Muscle layer of colon (tissue), 2 donors: Measurements from ENCODE around the gene NR2E1.

Source experiments
- H3K27ac ChIP-seq: one replicate; pipeline ENCODE4 v1.7.0; 2013; ENCODE audit warnings: low read depth, mild to moderate bottlenecking, low read length, moderate library complexity
- H3K27me3 ChIP-seq, 2 donors: one replicate each; pipeline ENCODE4 v1.7.0; 2013; ENCODE audit warnings: low read length in 2 of 2, mild to moderate bottlenecking in 2 of 2; ENCODE audit not compliant: insufficient read depth in 2 of 2, control insufficient read depth in 1 of 2
- H3K36me3 ChIP-seq: one replicate; pipeline ENCODE4 v1.7.0; 2013; ENCODE audit warnings: mild to moderate bottlenecking, low read length; ENCODE audit not compliant: insufficient read depth
- H3K4me1 ChIP-seq: one replicate; pipeline ENCODE4 v1.7.0; 2013; ENCODE audit warnings: mild to moderate bottlenecking, low read length; ENCODE audit not compliant: insufficient read depth
- H3K4me3 ChIP-seq, 2 donors: one replicate each; pipeline ENCODE4 v1.7.0; 2013; ENCODE audit warnings: low read length in 2 of 2, low read depth in 1 of 2, mild to moderate bottlenecking in 1 of 2, moderate library complexity in 1 of 2
- H3K9ac ChIP-seq: one replicate; pipeline ENCODE4 v1.7.0; 2013; ENCODE audit warnings: low read length
- H3K9me3 ChIP-seq: one replicate; pipeline ENCODE4 v1.7.0; 2013; ENCODE audit warnings: mild to moderate bottlenecking, low read length
- donor health status: abdominal sarcoma.
- donor health status: Adenocarcinoma of cecum.

NR2E1 gene

DNA sequence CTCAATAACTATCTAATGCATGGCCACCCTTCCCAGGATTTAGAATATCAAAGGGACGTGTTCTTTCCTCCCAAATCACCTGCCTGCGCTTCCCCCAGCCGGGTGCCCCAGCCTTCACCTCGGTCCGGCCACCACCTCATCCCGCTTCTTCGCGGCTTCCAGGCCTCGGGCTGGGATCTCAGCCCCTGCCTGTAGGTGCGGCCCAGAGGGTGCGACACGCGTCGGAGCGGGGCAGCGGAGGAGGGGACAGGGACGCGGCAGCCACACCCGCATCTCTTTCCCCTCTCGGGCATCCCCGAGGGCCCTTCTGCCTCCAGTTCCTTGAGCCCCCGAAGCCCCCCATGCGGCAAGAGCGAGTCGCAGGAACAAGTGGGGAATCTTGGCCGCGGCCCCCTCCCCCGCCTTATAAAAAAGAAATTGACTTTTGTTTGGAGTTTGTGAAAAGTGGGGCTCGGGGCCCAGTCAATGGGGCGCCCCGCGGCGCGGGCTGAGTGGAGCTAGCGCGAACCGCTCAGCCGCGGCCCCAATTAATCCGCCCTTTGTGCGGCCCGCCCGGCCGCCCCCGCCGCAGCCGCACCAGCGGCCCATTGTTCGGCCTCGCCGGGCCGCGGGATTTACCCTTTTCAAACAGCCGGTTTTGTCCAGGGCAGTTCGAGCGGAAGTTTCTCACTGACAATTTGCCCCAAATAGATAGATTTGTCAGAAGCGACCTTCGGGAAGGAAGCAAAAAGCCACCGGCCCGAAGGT lies 8.4 kb upstream of the NR2E1 start:
- H3K9me3 ChIP-seq: no peaks in the 10 kb centered on the region
- no peak overlapping the region for H3K9ac ChIP-seq
- H3K36me3 ChIP-seq: no peaks in the 10 kb centered on the region
- H3K4me1 ChIP-seq: no peaks in the 10 kb centered on the region
- peaks cover 70 to 82% of the 10 kb centered on the region in 2 donors for H3K27me3 ChIP-seq
- H3K27ac ChIP-seq: no peak overlapping the region
- H3K4me3 ChIP-seq: peak overlapping the region; percentile 11 to 14

DNA sequence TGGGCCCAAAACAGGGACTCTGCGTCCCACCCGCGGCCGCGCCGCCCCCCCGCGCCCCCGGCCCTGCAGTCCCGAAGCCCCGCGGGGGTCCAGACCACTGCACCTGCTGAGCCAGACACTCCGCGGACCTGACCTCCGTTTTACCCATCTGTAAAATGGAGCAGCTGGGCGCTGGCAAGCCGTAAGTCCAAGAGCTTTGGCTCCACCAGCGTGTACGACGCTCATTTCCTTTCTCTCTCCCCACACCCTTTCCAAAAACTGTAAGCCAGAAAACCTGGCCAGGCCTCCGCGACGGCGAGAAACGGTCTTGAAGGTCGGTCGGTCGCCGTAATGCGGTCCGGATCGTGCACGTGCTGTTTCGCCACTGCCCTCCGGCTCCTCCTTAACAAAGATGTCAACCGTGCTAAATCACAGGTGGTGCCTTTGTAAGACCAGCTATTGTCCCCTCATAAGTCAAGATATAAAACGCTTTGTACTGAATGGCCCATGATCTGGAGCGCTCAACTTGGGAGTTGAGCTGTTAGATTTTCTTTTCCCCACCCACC lies 7.8 kb upstream of the NR2E1 start:
- Histone ChIP-seq H3K4me1 (no peaks in the 10 kb centered on the region), H3K9me3 (no peaks in the 10 kb centered on the region), H3K36me3 (no peaks in the 10 kb centered on the region), H3K27ac (no peak overlapping the region), H3K9ac (no peak overlapping the region), H3K27me3 (peaks cover 75 to 88% of the 10 kb centered on the region in 2 donors), H3K4me3 (peak overlapping the region; percentile 11 to 14)

DNA sequence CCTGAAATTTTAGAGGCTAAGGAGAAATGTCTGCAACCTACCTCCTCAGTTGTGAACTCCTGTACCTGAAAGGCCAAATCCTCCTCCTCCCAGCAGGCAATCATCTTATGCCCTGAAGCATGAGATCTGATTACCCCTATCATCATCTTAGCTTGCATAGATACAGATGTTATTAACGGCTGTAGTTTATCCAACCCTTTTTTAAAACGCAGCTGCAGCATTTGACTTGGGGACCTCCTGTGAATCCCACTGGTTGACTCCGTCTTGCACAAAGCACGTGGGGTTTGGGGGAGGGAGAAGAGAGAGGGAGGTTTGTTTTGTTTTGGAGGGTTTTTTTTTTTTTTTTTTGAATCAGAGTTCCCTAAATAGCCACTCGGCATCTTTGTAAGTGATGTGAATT lies 5.8 kb upstream of the NR2E1 start:
- Histone ChIP-seq H3K36me3 (no peaks in the 10 kb centered on the region), H3K9me3 (no peaks in the 10 kb centered on the region), H3K4me1 (peaks cover 9% of the 10 kb centered on the region), H3K4me3 (no peak overlapping the region), H3K27me3 (peaks cover 92 to 98% of the 10 kb centered on the region in 2 donors), H3K27ac (no peak overlapping the region), H3K9ac (no peak overlapping the region)

DNA sequence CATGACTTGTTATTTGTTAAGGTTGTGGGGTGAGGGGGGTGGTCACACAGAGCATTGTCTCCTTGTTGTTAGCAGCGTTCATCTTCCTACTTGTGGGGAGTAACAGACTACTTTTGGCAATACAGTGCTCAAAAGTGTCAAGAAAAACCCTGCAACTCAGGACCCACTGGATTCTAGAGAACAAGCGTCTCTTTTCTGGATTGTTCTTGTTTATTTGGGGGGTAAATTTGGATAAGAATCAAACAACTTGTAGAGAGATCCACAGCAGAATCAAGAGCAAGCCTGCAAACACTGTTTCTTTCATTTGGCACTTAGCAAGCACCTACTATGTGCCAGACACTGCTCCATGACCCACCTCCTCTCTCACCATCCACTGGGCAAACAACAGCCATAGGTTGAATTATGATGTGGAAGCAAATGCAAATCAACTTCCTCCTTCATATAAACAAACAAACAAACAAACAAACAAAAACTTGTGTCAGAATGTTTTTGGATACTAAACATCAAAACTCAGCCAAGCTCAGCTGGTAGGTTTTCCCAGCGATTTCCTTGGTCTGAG lies 4.0 kb upstream of the NR2E1 start:
- H3K4me3 ChIP-seq: no peak overlapping the region
- H3K9me3 ChIP-seq: no peaks in the 10 kb centered on the region
- H3K9ac ChIP-seq: no peak overlapping the region
- H3K36me3 ChIP-seq: no peaks in the 10 kb centered on the region
- peaks cover 25% of the 10 kb centered on the region for H3K4me1 ChIP-seq
- peaks cover 95 to 99% of the 10 kb centered on the region in 2 donors for H3K27me3 ChIP-seq
- no peak overlapping the region for H3K27ac ChIP-seq

DNA sequence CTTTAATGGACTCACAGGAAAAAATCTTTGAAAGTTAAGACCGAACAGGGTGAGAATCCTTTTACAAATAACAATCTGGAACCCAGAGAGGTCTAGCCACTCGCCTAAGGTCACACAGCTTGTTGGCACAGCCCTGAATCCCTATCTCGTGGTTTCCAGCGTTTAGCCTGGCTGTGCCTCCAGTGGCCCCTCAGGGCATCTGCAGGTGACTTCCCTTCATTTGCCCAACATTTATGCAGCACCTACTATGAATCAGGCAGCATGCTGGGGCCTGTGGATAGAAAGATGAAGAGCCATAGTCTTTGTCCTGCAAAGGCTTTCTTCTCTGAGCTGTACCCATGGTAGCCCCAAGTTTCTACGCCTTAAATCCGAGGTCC lies 2.6 kb upstream of the NR2E1 start:
- H3K9me3 ChIP-seq: no peaks in the 10 kb centered on the region
- H3K4me3 ChIP-seq: no peak overlapping the region
- no peak overlapping the region for H3K9ac ChIP-seq
- no peak overlapping the region for H3K27ac ChIP-seq
- no peaks in the 10 kb centered on the region for H3K36me3 ChIP-seq
- peaks cover 31% of the 10 kb centered on the region for H3K4me1 ChIP-seq
- H3K27me3 ChIP-seq: peaks cover 98 to 99% of the 10 kb centered on the region in 2 donors

DNA sequence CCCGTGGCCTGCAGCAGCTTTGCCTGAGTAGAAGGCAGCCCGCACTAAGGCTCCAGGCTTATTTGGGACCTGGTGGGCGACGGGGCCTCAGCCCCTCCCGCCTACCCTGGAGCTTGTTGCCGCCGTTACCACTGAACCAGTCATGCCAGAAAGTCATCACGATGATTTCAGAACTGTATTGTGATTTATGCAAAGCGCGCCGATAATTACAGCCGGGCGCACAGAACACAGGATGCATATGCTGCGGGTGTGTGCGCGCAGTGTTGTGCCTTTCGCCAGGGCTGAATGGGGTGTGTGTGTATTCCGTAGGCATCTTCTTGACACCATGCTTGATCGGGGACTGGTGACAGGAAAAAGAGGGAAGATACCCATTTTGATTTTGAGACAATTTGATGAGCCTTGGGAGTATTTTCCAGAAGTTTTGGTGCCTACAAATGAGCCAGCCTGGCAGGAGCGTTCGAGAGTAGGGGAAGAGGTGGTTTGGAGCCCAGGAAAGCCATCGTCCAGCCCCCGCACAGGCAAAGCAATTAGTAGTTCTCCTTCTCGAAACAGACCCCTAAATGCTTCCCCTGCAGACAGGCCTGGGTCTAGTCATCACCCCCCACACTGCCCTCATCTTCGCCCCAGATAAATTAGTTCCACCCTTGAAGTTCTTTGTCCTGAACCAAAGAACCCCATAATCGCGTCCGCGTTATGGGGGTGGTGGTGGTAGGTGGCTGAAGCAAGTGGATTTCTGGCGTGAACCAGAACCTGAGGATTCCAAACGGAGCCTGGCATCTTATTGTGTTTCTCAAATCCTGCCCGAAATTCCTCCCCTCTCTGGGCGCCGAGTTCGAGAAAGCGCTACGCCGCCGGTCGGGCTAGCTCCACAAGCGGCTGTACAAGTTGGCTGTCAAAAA lies 1.9 kb upstream of the NR2E1 start:
- Histone ChIP-seq H3K9me3 (no peaks in the 10 kb centered on the region), H3K4me3 (no peak overlapping the region), H3K27ac (no peak overlapping the region), H3K9ac (no peak overlapping the region), H3K36me3 (no peaks in the 10 kb centered on the region), H3K4me1 (peaks cover 38% of the 10 kb centered on the region), H3K27me3 (peaks cover 98 to 99% of the 10 kb centered on the region in 2 donors)

DNA sequence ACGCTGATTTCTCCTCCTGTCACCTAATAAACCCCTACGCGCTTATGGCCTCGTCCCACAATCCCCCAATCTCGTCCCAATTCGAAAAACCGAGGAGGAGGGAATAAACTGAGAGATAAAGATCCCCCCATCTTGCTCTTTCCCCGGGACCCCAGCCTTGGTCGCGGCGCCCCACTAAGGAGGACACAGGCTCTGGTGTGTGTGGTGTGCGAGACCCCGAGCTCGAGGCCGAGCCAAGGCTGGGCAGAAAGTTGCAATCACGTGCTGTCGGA lies 1.3 kb upstream of the NR2E1 start:
- no peak overlapping the region for H3K9ac ChIP-seq
- H3K27ac ChIP-seq: no peak overlapping the region
- H3K9me3 ChIP-seq: no peaks in the 10 kb centered on the region
- H3K4me1 ChIP-seq: peaks cover 43% of the 10 kb centered on the region
- peaks cover 98 to 99% of the 10 kb centered on the region in 2 donors for H3K27me3 ChIP-seq
- H3K4me3 ChIP-seq: no peak overlapping the region
- no peaks in the 10 kb centered on the region for H3K36me3 ChIP-seq

DNA sequence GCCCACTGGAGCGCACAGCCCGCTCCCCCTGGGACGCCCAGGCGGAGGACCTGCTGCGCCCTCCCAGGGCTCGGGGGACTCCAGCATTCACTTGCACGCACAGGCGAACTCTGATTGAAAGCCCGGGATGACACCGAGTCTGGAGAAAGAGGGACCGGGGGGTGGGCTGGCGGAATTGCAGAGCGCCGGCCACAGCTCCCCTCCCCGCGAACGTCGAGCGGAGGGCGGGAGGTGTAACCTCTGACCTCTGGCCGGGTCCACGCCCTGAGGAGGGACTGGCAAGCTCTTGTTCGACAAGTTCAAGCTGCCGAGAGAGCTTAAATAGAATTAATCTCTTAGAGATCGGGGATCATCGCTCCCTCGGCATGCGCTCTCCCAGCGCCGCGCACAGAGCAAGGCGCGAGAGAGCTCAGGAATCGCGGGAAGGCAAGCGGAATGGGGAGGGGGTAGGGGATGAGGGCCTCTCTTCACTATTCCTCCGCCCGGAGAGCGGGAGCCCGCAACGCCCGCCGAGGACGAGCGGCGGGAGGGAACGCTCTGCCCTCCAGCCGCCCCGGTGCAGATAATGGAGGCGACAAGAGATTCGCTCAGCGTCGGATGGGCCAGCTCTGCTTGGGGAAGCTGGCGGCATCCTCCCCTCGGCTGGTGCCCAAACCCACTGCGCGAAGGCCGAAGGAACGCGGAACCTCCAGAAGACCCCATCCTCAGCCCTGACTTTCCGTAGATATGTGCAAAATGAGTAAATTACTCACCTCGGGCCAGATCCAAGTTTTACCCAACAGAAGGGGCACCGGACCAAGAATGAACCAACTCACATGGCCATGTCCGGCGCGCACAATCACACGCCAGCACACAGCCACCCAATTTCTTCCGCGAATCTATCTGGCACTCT lies 761 bp upstream of the NR2E1 start:
- Histone ChIP-seq H3K36me3 (no peaks in the 10 kb centered on the region), H3K27me3 (peaks cover 96 to 100% of the 10 kb centered on the region in 2 donors), H3K27ac (no peak overlapping the region), H3K4me1 (peaks cover 43% of the 10 kb centered on the region), H3K4me3 (peak overlapping the region in 1 of 2 donors; percentile 3), H3K9ac (no peak overlapping the region), H3K9me3 (no peaks in the 10 kb centered on the region)

DNA sequence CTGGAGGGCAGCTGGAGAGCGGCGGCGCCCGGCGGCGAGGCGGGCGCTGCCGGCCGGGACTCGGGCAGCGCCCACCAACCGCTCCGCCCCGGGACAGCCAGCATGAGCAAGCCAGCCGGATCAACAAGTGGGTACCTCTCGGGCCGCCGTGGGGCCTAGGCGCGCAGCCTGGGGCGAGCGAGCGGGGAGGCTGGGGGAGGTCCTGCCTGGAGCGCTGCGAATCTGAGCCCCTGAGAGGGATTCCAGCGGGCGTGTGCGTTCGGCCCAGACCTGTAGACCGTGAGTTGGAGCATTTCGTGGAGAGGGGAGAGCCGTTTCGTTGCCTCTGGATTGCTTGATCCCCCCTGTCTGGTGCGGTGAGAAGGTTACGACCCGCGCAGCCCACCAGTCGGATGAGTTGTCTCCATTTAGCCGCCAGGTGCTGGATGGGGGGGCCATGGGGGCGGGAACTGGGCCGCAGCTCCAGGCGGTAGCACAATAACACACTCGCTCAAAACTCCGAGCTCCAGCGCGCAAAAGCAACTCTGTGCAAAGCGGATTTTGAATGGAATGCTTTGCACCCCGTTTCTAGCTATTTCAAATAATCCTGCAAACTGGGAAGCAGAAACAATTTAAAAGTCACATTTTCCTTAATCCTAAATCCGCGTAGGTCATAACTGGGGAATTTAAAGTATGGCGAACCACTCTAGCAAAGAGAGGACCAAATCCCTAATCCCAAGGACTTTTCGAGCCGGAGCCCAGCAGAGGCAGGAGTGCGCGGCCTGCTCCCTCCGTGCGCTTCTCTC lies 1.0 kb downstream of the NR2E1 start:
- H3K4me3 ChIP-seq: no peak overlapping the region
- H3K27me3 ChIP-seq: peaks cover 96 to 100% of the 10 kb centered on the region in 2 donors
- H3K4me1 ChIP-seq: peaks cover 43% of the 10 kb centered on the region
- H3K9ac ChIP-seq: no peak overlapping the region
- no peak overlapping the region for H3K27ac ChIP-seq
- H3K36me3 ChIP-seq: no peaks in the 10 kb centered on the region
- no peaks in the 10 kb centered on the region for H3K9me3 ChIP-seq

DNA sequence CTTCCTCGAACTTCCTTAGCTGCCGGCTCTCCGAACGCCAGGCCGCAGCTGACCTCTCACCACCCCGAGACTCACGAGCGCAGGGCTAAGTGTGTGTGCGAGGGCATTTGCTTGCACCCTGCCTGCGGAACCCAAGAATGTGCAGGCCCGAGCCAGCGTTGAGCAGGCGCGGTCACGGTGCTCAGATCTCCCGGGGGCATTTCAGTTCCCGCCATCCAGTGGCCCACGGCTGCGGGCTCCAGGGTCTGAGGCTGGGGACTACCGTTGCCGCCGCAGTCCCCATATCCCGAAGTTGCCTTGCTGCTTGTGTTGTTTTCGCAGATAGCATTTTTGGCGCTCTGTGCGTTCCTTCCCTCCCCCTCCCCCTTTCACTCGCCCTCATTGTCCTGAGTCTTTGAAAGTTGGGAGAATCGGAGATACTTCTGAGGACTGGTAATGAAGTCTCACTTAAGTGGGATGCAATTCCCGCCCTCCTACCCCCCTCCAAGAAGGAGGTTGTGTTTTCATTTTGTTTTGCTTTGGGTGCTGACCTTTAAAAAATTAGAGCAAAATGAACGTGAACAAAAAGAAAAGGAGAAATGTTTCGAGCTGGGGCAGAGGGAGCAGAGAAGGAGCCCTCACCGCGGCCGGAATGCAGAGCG lies 1.7 kb downstream of the NR2E1 start:
- no peaks in the 10 kb centered on the region for H3K9me3 ChIP-seq
- peak overlapping the region in 1 of 2 donors; percentile 45 for H3K4me3 ChIP-seq
- H3K27ac ChIP-seq: no peak overlapping the region
- no peak overlapping the region for H3K9ac ChIP-seq
- no peaks in the 10 kb centered on the region for H3K36me3 ChIP-seq
- peaks cover 96 to 100% of the 10 kb centered on the region in 2 donors for H3K27me3 ChIP-seq
- peaks cover 43% of the 10 kb centered on the region for H3K4me1 ChIP-seq
